HUES6 (cell line): Measurements from ENCODE around the gene UNK.

Source experiments
- H3K27ac ChIP-seq: 2 replicates; pipeline ENCODE4 v1.7.0; 2013; ENCODE audit warnings: low read depth, mild to moderate bottlenecking, low read length, inconsistent platforms
- H3K27me3 ChIP-seq: 2 replicates; pipeline ENCODE4 v1.6.1; 2013; ENCODE audit warnings: low read length; ENCODE audit not compliant: control insufficient read depth, insufficient read depth
- H3K36me3 ChIP-seq: 2 replicates; pipeline ENCODE4 v1.6.1; 2013; ENCODE audit warnings: low read length; ENCODE audit not compliant: control insufficient read depth, insufficient read depth
- H3K4me1 ChIP-seq: 2 replicates; pipeline ENCODE4 v1.6.1; 2013; ENCODE audit warnings: low read length; ENCODE audit not compliant: control insufficient read depth, insufficient read depth
- H3K4me3 ChIP-seq: 2 replicates; pipeline ENCODE4 v1.5.1; 2013; ENCODE audit warnings: low read depth, low read length
- H3K9ac ChIP-seq: one replicate; pipeline ENCODE4 v1.6.1; 2013; ENCODE audit warnings: mild to moderate bottlenecking, low read length
- H3K9me3 ChIP-seq: 2 replicates; pipeline ENCODE4 v1.6.1; 2013; ENCODE audit warnings: low read depth, low read length; ENCODE audit not compliant: control insufficient read depth, insufficient read depth

The UNK gene

DNA sequence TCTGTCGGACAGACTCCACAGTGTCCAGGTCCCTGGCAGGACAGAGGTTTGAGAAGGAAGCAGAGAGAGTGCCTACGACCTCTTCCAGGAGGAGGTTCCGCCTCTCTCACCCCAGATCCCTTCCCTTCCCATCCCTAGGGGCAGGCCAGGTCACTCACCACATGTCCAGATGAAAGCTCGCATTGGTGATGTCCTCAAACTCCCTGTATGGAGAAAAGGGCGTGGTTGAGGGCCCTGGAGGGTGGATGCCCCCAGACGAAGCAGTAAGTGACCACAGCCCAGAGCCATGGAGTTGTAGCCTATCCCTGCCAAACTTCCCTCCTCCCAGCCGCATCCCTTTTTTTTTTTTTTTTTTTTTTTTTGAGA lies 56.2 kb downstream of the UNK start:
- no peak overlapping the region for H3K9ac ChIP-seq
- no peaks in the 10 kb centered on the region for H3K36me3 ChIP-seq
- peaks cover 19% of the 10 kb centered on the region for H3K4me1 ChIP-seq
- H3K9me3 ChIP-seq, result no peaks in the 10 kb centered on the region
- H3K27ac ChIP-seq, result no peak overlapping the region
- H3K27me3 ChIP-seq, result no peaks in the 10 kb centered on the region
- H3K4me3 ChIP-seq, result no peak overlapping the region

- no peak overlapping the region for H3K27ac ChIP-seq
- H3K4me3 ChIP-seq, result no peak overlapping the region
Measured at GRCh38 chr17:75842411-75842810, 57.8 kb downstream of the UNK start.

GRCh38 chr17:75842963-75843576 lies 58.5 kb downstream of the UNK start:
- Histone ChIP-seq H3K4me3 (no peak overlapping the region), H3K9me3 (no peaks in the 10 kb centered on the region), H3K27ac (no peak overlapping the region), H3K36me3 (peaks cover 22% of the 10 kb centered on the region), H3K9ac (no peak overlapping the region), H3K27me3 (no peaks in the 10 kb centered on the region), H3K4me1 (peaks cover 23% of the 10 kb centered on the region)

More at GRCh38 chr17:75842411-75842810, 57.8 kb downstream of the UNK start:
- no peaks in the 10 kb centered on the region for H3K27me3 ChIP-seq
- no peak overlapping the region for H3K9ac ChIP-seq
- H3K4me1 ChIP-seq, result peaks cover 23% of the 10 kb centered on the region
- peaks cover 16% of the 10 kb centered on the region for H3K36me3 ChIP-seq
- H3K9me3 ChIP-seq, result no peaks in the 10 kb centered on the region

DNA sequence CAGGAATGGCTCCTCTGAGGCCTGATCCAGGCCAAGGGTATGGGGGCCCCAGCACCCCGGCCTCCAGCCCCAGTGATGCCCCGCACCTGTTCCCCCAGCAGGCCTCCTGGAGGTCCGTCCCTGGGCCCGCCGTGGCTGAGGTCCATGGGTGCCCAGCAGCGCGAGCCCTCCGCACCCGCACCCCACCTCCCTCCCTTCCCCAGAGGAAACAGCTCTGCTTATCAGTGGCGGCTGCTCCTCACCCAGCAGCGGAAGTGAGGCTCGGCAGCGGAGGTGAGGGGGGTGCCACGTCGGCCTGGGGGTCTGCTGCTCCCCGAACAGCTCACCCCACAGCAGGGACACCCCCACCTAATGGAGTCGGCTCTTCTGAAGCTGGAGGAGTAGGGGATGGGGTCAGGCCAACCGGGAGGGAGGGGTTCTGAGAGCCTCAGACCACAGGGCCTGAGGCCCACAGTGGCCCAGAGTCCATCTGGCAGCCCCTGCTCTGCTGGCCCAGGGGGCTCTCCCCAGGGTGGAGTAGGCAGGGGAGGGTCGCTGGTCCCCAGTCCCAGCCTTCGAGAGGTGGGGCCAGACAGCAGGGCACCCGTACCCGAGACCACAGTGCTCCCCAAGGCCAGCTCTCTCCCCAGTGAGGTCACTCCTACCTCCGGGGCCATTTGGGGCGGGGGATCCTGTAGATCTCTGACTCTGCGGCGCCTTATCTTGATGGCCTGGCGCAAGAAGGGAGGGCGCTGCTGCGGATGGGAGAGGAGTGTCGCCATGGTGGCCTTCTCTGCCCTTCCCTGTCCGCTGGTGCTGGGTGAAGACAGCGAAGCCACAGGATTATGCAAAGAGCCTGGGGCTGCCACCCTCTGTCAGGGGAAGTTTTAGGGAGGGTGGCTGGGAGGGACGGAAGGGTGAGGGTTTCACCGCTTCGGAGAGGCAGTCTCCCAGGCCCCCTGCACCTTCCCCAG lies 59.2 kb downstream of the UNK start, which contains the start of gene UNC13D:
TSS of gene UNC13D (minus strand) at position 828 of the 953 bp plus-strand sequence. CDS start at position 761, 67 bp downstream.
- H3K27me3 ChIP-seq, result no peaks in the 10 kb centered on the region
- H3K4me3 ChIP-seq, result no peak within 1 kb of the TSS
- peaks cover 27% of the 10 kb centered on the region for H3K4me1 ChIP-seq
- H3K9ac ChIP-seq, result peak within 1 kb of the TSS; percentile 8
- peak within 1 kb of the TSS; percentile 53; the same call in 1 of the 2 replicates for H3K27ac ChIP-seq
- no peaks in the 10 kb centered on the region for H3K9me3 ChIP-seq
- peaks cover 29% of the 10 kb centered on the region for H3K36me3 ChIP-seq

DNA sequence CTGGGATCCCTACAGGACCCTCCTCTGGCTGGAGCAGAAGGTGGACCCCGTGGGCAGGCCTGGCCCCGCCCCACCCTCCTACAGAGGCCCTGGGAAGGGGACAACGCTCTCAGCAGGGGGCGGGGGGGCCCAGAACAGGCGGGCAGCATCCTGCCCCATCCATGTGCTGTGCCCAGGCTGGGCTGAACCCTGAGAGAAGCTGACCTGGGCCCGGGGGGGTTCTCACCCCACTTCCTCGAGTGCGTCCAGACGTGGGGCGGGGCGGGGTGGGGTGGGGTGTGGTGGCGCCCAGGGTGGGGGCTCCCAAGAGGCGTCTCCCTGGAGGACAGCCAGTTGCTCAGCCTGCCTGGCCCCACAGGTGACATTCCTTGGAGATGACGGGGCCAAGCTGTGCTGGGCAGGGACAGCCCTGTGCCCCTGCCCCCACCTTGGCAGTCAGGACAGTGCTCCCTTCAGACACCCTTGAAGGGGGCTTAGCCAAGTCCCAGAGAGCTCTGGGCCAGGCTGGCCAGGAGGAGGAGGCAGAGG lies 60.0 kb downstream of the UNK start:
- H3K9ac ChIP-seq, result peak overlapping the region; percentile 8
- H3K9me3 ChIP-seq, result no peaks in the 10 kb centered on the region
- peaks cover 36% of the 10 kb centered on the region for H3K36me3 ChIP-seq
- H3K4me3 ChIP-seq, result no peak overlapping the region
- no peaks in the 10 kb centered on the region for H3K27me3 ChIP-seq
- H3K4me1 ChIP-seq, result peaks cover 27% of the 10 kb centered on the region
- no peak overlapping the region for H3K27ac ChIP-seq

DNA sequence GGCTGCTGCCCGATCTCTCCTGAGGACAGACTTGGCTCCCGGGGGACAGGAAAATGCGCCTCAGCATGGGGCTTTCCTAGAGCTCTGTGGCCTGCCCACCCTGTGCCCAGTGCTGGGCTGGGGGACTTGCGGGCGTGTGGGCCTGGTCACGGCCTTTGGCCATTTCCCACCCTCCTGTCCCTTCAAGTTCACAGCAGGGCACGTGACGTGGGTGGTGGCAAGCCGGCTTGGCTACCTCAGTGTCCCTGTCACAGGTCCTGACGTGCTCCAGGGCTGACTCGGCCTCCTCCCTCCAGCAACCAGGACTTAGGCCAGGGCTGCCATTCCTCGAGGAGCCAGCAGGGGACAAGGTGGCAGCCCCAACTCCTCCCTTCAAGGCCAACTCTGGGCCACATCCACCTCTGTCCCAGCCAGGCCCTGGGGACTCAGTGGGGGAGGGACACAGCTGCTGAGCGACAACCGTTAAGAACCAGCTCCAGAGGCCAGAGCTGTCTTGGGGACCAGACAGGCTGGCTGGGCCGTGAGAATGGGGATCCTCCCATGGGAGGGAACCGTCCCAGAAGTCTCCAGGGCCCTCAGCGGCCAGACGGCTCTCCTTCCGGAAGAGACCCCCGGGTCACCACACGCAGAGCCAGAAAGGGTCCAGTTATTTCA lies 60.6 kb downstream of the UNK start:
- H3K27ac ChIP-seq, result no peak overlapping the region
- peak overlapping the region; percentile 8 for H3K9ac ChIP-seq
- H3K36me3 ChIP-seq, result peaks cover 40% of the 10 kb centered on the region
- peaks cover 27% of the 10 kb centered on the region for H3K4me1 ChIP-seq
- H3K27me3 ChIP-seq, result no peaks in the 10 kb centered on the region
- H3K9me3 ChIP-seq, result no peaks in the 10 kb centered on the region
- H3K4me3 ChIP-seq, result no peak overlapping the region

DNA sequence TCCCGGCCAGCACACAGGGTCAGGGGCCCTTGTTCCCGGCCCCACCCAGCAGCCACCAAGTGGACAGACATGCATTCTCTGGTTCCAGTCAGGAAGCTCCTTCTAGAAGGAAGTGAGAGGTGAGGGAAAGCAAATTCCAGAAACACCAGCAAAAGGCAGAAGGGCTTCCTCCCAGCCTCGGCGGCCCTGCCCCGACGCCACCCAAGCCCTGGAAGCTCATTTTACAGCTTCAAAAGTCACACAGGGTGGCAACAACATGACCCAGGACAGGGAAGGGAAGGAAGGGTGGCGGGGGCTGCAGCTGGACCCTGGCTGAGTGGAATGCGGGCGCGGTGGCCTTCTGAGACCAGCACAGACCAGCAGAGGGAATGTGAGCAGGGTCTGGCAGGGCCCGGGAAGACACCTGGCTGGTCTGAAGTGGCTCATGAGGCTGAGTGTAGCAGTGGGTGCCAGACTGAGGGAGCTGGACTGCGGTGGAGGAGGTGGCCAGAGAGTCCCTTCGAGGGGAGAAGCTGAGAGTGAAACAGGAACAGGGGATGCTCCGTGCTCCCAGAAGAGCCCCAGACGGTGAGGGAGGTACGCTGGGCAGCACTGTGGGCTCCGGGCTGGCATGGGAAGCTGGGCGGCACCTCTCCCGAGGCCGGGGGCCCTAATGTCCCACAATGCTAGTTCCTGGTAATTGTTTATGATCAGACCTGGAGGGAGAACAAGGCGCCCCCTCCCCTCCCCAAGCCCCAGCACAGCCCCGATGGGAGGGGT lies 61.5 kb downstream of the UNK start:
- Histone ChIP-seq H3K27me3 (no peaks in the 10 kb centered on the region), H3K36me3 (peaks cover 48% of the 10 kb centered on the region), H3K4me3 (no peak overlapping the region), H3K9me3 (no peaks in the 10 kb centered on the region), H3K4me1 (peaks cover 27% of the 10 kb centered on the region), H3K27ac (no peak overlapping the region; the same call in 1 of the 2 replicates), H3K9ac (peak overlapping the region; percentile 24)

GRCh38 chr17:75846692-75847613 lies 62.3 kb downstream of the UNK start:
- Histone ChIP-seq H3K27me3 (no peaks in the 10 kb centered on the region), H3K27ac (no peak overlapping the region), H3K4me3 (no peak overlapping the region), H3K36me3 (peaks cover 54% of the 10 kb centered on the region), H3K9ac (no peak overlapping the region), H3K9me3 (no peaks in the 10 kb centered on the region), H3K4me1 (peaks cover 27% of the 10 kb centered on the region)

DNA sequence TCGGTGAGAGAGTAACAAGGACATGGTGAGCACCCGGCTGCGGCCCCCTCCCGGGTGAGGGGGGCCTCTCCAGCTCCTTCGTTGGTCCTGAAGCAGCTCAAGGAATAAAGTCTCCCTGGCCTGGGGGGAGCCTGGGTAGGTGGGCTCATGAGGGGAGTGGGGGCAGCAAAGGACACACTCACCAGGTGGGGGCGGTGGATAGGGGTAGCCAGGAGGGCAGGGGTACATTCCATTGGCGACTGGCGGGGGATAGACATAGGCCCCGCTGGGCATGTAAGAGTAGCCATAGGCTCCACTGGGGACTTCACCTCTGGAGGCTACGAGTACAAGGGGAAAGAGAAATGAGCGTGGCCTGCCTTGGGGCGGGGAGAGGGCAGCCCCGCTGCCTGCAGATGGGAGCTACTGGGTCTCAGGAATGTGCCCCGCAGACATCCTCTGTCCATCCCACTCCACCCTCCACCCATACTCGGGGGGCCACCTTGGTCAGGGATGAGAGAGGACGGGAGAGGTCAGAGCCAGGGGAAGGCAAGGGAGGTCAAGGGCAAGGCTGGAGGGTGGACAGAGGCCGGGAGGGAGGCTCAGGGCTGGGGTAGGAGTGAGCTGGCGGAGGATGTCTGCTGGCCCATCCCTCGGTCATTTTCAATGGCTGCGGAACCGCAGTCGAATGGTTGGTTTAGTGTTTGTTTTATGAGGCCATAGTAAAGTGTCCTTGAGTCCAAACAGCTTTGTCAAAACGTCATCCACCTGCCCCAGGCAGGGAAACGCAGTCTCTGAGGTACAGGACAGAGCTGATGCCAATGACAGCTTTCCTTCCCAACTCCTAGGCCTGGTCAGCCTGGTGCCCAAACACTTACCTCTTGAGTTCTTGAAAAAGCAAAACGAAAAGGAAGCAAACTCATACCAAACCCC lies 63.3 kb downstream of the UNK start:
- Histone ChIP-seq H3K36me3 (peaks cover 54% of the 10 kb centered on the region), H3K4me1 (peaks cover 27% of the 10 kb centered on the region), H3K9me3 (no peaks in the 10 kb centered on the region), H3K27ac (no peak overlapping the region), H3K4me3 (no peak overlapping the region), H3K9ac (no peak overlapping the region), H3K27me3 (no peaks in the 10 kb centered on the region)
